ENCODE data around the gene PCSK1N.

Gene PCSK1N

DNA sequence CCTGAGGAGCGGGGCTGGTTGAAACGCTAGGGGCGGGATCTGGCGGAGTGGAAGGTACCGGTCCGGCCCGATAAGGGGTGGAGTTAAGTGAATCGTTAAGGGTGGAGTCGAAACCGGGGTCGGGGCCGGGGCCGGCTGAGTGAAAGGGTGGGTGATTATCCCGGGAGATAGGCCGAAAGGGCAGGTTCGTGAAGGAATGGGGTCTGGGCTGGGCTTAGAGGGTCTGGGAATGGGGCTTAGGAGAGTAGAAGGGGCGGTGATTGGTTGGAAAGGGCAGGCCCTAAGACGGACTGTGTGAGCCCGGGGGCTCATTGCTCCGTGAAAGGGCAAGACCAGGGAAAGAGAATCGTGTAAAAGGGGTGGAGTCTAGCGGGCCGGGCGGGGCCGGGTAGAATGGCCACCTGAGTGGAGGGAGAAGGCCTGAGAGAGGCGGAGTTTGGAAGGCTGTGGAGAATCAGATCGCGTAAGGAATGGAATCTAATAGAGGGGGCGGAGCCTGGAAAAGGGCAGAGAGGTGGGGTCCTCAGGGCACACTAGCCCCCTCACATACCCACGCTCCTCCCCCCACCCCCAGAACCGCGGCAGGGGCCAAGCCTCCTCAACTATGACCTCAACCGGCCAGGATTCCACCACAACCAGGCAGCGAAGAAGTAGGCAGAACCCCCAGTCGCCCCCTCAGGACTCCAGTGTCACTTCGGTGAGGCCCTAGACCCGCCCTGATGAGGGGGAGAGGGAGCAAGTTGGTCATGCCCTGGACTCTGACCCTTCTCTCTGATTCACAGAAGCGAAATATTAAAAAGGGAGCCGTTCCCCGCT lies 33.1 kb downstream of the PCSK1N start:
- TF ChIP-seq ZBTB7A (IDR thresholded peaks at IDR 0.05; ENCODE audit: low read depth) = peak; percentile 87
- no peak for TF ChIP-seq EGR1 (IDR thresholded peaks at IDR 0.05)
- no peak for TF ChIP-seq CEBPB (IDR thresholded peaks at IDR 0.05)

- TF ChIP-seq RAD21 (IDR thresholded peaks at IDR 0.05; ENCODE audit: low read depth) = no peak
- 0 out of 2 replicates have a peak, but pooled peaks have one; percentile 21 for TF ChIP-seq TAF1 (IDR thresholded peaks at IDR 0.05; ENCODE audit: low read depth)
- TF ChIP-seq, protein P1, sequence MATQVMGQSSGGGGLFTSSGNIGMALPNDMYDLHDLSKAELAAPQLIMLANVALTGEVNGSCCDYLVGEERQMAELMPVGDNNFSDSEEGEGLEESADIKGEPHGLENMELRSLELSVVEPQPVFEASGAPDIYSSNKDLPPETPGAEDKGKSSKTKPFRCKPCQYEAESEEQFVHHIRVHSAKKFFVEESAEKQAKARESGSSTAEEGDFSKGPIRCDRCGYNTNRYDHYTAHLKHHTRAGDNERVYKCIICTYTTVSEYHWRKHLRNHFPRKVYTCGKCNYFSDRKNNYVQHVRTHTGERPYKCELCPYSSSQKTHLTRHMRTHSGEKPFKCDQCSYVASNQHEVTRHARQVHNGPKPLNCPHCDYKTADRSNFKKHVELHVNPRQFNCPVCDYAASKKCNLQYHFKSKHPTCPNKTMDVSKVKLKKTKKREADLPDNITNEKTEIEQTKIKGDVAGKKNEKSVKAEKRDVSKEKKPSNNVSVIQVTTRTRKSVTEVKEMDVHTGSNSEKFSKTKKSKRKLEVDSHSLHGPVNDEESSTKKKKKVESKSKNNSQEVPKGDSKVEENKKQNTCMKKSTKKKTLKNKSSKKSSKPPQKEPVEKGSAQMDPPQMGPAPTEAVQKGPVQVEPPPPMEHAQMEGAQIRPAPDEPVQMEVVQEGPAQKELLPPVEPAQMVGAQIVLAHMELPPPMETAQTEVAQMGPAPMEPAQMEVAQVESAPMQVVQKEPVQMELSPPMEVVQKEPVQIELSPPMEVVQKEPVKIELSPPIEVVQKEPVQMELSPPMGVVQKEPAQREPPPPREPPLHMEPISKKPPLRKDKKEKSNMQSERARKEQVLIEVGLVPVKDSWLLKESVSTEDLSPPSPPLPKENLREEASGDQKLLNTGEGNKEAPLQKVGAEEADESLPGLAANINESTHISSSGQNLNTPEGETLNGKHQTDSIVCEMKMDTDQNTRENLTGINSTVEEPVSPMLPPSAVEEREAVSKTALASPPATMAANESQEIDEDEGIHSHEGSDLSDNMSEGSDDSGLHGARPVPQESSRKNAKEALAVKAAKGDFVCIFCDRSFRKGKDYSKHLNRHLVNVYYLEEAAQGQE (IDR thresholded peaks at IDR 0.05; ENCODE audit: low read depth) = no peak
- TF ChIP-seq CREB1 (IDR thresholded peaks at IDR 0.05; ENCODE audit: low read depth) = peak; percentile 96
These were observed 33.9 kb downstream of the PCSK1N start, which contains the start of gene HDAC6 for GRCh38 chrX:48801280-48802088. TSS of gene HDAC6 (plus strand) at chrX:48802067. CDS start at chrX:48802693, 626 bp downstream.

DNA sequence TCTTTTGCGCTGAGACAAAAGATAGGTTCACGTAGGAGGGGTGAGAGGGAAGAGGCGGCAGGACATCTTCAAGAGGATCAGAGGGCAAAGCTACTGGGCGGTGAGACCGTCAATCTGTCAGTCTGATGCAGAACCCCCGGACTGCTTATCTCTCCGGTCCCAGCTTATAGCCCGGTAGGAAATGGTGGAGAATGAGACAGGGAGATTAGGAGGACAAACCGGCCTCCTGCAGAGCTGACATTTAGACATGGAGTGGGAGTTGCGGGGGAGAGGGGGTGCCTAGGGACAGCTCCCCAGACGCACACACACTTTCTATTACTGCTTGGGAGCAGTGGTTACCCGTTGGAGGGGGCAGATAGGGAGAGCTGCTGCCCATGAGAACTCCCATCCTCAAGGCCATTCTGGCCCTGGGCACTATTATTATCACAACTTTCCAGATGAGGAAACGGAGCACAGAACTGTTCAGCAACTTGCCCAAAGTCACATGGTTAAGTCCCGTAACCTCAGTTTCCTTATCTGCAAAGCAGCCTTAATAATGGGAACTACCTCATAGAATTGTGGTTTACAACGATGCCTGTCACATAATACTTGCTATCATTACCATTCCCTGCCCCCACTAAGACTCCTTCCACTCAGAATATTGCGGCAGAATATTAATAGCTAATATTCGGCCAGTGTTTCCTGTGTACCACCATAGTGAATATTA lies 34.7 kb downstream of the PCSK1N start:
- TF ChIP-seq, protein P2, sequence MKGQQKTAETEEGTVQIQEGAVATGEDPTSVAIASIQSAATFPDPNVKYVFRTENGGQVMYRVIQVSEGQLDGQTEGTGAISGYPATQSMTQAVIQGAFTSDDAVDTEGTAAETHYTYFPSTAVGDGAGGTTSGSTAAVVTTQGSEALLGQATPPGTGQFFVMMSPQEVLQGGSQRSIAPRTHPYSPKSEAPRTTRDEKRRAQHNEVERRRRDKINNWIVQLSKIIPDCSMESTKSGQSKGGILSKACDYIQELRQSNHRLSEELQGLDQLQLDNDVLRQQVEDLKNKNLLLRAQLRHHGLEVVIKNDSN (IDR thresholded peaks at IDR 0.05) = no peak
- TF ChIP-seq NFIC (IDR thresholded peaks at IDR 0.05) (no peak), YY1 (IDR thresholded peaks at IDR 0.05; ENCODE audit: low read depth) (no peak), CEBPB (IDR thresholded peaks at IDR 0.05) (no peak), EGR1 (IDR thresholded peaks at IDR 0.05) (no peak), EP300 (IDR thresholded peaks at IDR 0.05; ENCODE audit: borderline replicate concordance) (no peak), TEAD4 (IDR thresholded peaks at IDR 0.05) (no peak)
- TF ChIP-seq, protein P1 (IDR thresholded peaks at IDR 0.05; ENCODE audit: low read depth) = no peak

GRCh38 chrX:48798318-48798717 lies 37.1 kb downstream of the PCSK1N start:
- TF ChIP-seq, protein P1 (IDR thresholded peaks at IDR 0.05; ENCODE audit: low read depth) = no peak
- TF ChIP-seq RAD21 (IDR thresholded peaks at IDR 0.05; ENCODE audit: low read depth) = no peak
- no peak for TF ChIP-seq TCF12 (IDR thresholded peaks at IDR 0.05; ENCODE audit: low read depth)

GRCh38 chrX:48794911-48795515 lies 40.4 kb downstream of the PCSK1N start:
- no peak for TF ChIP-seq FOXM1 (IDR thresholded peaks at IDR 0.05; ENCODE audit: borderline replicate concordance, low read depth)
- TF ChIP-seq CEBPB (IDR thresholded peaks at IDR 0.05) = no peak
- TF ChIP-seq NFIC (IDR thresholded peaks at IDR 0.05) = no peak
- no peak for TF ChIP-seq TEAD4 (IDR thresholded peaks at IDR 0.05)
- TF ChIP-seq, protein P3, sequence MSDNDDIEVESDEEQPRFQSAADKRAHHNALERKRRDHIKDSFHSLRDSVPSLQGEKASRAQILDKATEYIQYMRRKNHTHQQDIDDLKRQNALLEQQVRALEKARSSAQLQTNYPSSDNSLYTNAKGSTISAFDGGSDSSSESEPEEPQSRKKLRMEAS (IDR thresholded peaks at IDR 0.05) = peak; percentile 43; the same call in 1 of the 2 replicates
- TF ChIP-seq TAF1 (IDR thresholded peaks at IDR 0.05; ENCODE audit: low read depth) = no peak
- TF ChIP-seq CREB1 (IDR thresholded peaks at IDR 0.05; ENCODE audit: low read depth) = no peak

Measured in Ishikawa (cell line).